ENCODE measurements around the gene CYTH4. TPM values are rescaled to one million over a fixed set of nuclear protein-coding genes. Genes with fewer than 3 reads are reported as not detected.
A peak's percentile ranks its signal among the peaks of the same experiment; 100 is the strongest.
"Not testable (repeated sequence)": the region's sequence is repeated elsewhere in the genome, so short reads cannot be mapped to it uniquely, and the experiment has no call there.

Gene CYTH4
- total RNA-seq, 1 donor from 2014 or later: 2.9 TPM

- FAIRE-seq (no peak), DNase-seq (ENCODE audit: low spot score in 2 of 2) (no peak)
Measured at GRCh38 chr22:37248251-37248650, 34.1 kb upstream of the CYTH4 start.

- DNase-seq (ENCODE audit: low spot score in 2 of 2) (no peak), FAIRE-seq (no peak)
Measured at GRCh38 chr22:37249986-37250385, 32.3 kb upstream of the CYTH4 start.

- FAIRE-seq; DNase-seq (ENCODE audit: low spot score in 2 of 2): not testable (repeated sequence)
Measured at GRCh38 chr22:37251836-37252235, 30.5 kb upstream of the CYTH4 start.

- DNase-seq (ENCODE audit: low spot score in 2 of 2) (no peak), FAIRE-seq (no peak)
Measured at GRCh38 chr22:37253126-37253660, 29.1 kb upstream of the CYTH4 start.

- DNase-seq (ENCODE audit: low spot score in 2 of 2): no peak
- FAIRE-seq: no peak
Measured at GRCh38 chr22:37254209-37254866, 28.0 kb upstream of the CYTH4 start.

- DNase-seq (ENCODE audit: low spot score in 2 of 2) (no peak), FAIRE-seq (no peak)
Measured at GRCh38 chr22:37254867-37255233, 27.5 kb upstream of the CYTH4 start.

GRCh38 chr22:37255558-37256006 is 26.7 kb upstream of the CYTH4 start:
- DNase-seq (ENCODE audit: low spot score in 2 of 2) (no peak), FAIRE-seq (no peak)

GRCh38 chr22:37256075-37256726 is 26.1 kb upstream of the CYTH4 start:
- FAIRE-seq (no peak), DNase-seq (ENCODE audit: low spot score in 2 of 2) (no peak)

- no peak for FAIRE-seq
Measured at GRCh38 chr22:37258005-37258752, 24.1 kb upstream of the CYTH4 start.

GRCh38 chr22:37258753-37259401 is 23.4 kb upstream of the CYTH4 start:
- no peak for FAIRE-seq
- no peak for DNase-seq (ENCODE audit: low spot score in 2 of 2)

More at GRCh38 chr22:37258005-37258752, 24.1 kb upstream of the CYTH4 start:
- no peak for DNase-seq (ENCODE audit: low spot score in 2 of 2)

- FAIRE-seq: no peak
- DNase-seq (ENCODE audit: low spot score in 2 of 2): no peak
Measured at GRCh38 chr22:37259540-37260029, 22.7 kb upstream of the CYTH4 start.

GRCh38 chr22:37260155-37260795 is 22.0 kb upstream of the CYTH4 start:
- no peak for FAIRE-seq
- no peak for DNase-seq (ENCODE audit: low spot score in 2 of 2)

- no peak for FAIRE-seq
- no peak for DNase-seq (ENCODE audit: low spot score in 2 of 2)
Measured at GRCh38 chr22:37260901-37261336, 21.4 kb upstream of the CYTH4 start.

GRCh38 chr22:37262346-37262745 is 20.0 kb upstream of the CYTH4 start:
- DNase-seq (ENCODE audit: low spot score in 2 of 2): no peak
- FAIRE-seq: no peak

GRCh38 chr22:37263966-37264887 is 18.1 kb upstream of the CYTH4 start:
- no peak for DNase-seq (ENCODE audit: low spot score in 2 of 2)
- no peak for FAIRE-seq

- no peak for FAIRE-seq
- no peak for DNase-seq (ENCODE audit: low spot score in 2 of 2)
Measured at GRCh38 chr22:37266581-37267134, 15.7 kb upstream of the CYTH4 start.

GRCh38 chr22:37267135-37267587 is 15.1 kb upstream of the CYTH4 start:
- peak in 1 of 2 donors; percentile 58 for DNase-seq (ENCODE audit: low spot score in 2 of 2)
- FAIRE-seq: no peak

- DNase-seq (ENCODE audit: low spot score in 2 of 2): no peak
- no peak for FAIRE-seq
Measured at GRCh38 chr22:37267661-37268413, 14.5 kb upstream of the CYTH4 start.
